Left colon (tissue), 2 donors: ENCODE data around the gene ESR2. TPM values are rescaled to one million over a fixed set of nuclear protein-coding genes. Genes with fewer than 3 reads are reported as not detected.
"Not testable (repeated sequence)": the region's sequence is repeated elsewhere in the genome, so short reads cannot be mapped to it uniquely, and the experiment has no call there.

ENCODE experiments used
- ATAC-seq: fragments of 200-7000 bp; cut with Tn5 transposase; one replicate; pipeline ENCODE4 v1.9.1; 2020; ENCODE audit warnings: mild to moderate bottlenecking, moderate library complexity
- DNase-seq, 2 donors: peaks; one replicate each; pipeline ENCODE4 v3.0.0-alpha.2; 2020
- intact Hi-C, 2 donors: fragments of 100-400 bp; cut with DNase I in 1 of 2; cut with micrococcal nuclease in 1 of 2; formaldehyde crosslinking; loops; one replicate each; pipeline versions ENCODE4 v1.11.2 to v1.14.0; 2022; cut with DNase I, micrococcal nuclease
- long read RNA-seq: library from polyadenylated mRNA; unstranded; transcript quantifications from one replicate; pipeline ENCODE4 v2.0.0, GENCODE V29; 2021
- total RNA-seq, 2 donors: library from RNA; stranded (reverse); fragmentation: NEBNext Ultra II Directional; extraction: Animal tissue kit (Norgen Biotek cat#: 25700); gene quantifications; one replicate each; pipeline ENCODE4 v1.2.1, GENCODE V29; 2021
- donor health status: DM: no; HTN: no; CAD: no.
- donor health status: DM: yes; HTN: yes; CAD: no.

Gene ESR2
- under 1 TPM; 0.40 to 0.70 TPM for total RNA-seq
- long read RNA-seq, partial matches to known transcripts: 0 of 6 reads
- long read RNA-seq, other reads (novel, unspliced or antisense): 6 of 6 reads

- peak; percentile 30 to 51 for DNase-seq
- peak; percentile 69 for ATAC-seq
- intact Hi-C loops: loop anchor here in 1 of 2 donors (10.0 kb wide), 1 partner anchor 499 kb away; no protein-coding TSS in a partner anchor
Observed at GRCh38 chr14:64293976-64294671, at the start of gene ESR2. Gene ESR2, minus strand, starts transcription at chr14:64294371. Its CDS starts 11,386 bp downstream, at chr14:64282985.

GRCh38 chr14:64340560-64341196 lies 46.5 kb upstream of the ESR2 start:
- intact Hi-C loops: no loop called here
- no peak for DNase-seq
- no peak for ATAC-seq

GRCh38 chr14:64338616-64339316 lies 44.6 kb upstream of the ESR2 start:
- intact Hi-C loops: no loop called here
- peak; percentile 90 for ATAC-seq

GRCh38 chr14:64337888-64338615 lies 43.9 kb upstream of the ESR2 start:
- intact Hi-C loops: no loop called here
- ATAC-seq: peak; percentile 70

More at GRCh38 chr14:64338616-64339316, 44.6 kb upstream of the ESR2 start:
- DNase-seq: peak; percentile 92 to 99

GRCh38 chr14:64329149-64329548 lies 35.0 kb upstream of the ESR2 start:
- no peak for DNase-seq
- no peak for ATAC-seq
- intact Hi-C loops: no loop called here

More at GRCh38 chr14:64337888-64338615, 43.9 kb upstream of the ESR2 start:
- DNase-seq: peak in 1 of 2 donors; percentile 55

GRCh38 chr14:64326502-64326901 lies 32.3 kb upstream of the ESR2 start:
- intact Hi-C loops: no loop called here
- no peak for ATAC-seq
- DNase-seq: no peak

GRCh38 chr14:64324895-64325294 lies 30.7 kb upstream of the ESR2 start:
- intact Hi-C loops: no loop called here
- ATAC-seq (no peak), DNase-seq (no peak)

GRCh38 chr14:64324461-64324860 lies 30.3 kb upstream of the ESR2 start:
- intact Hi-C loops: no loop called here
- ATAC-seq (no peak), DNase-seq (no peak)

- intact Hi-C loops, ATAC-seq, DNase-seq: not testable (repeated sequence)
Observed at GRCh38 chr14:64320362-64320761, 26.2 kb upstream of the ESR2 start.

- DNase-seq, intact Hi-C loops, ATAC-seq: not testable (repeated sequence)
Observed at GRCh38 chr14:64318695-64319094, 24.5 kb upstream of the ESR2 start.

- intact Hi-C loops: loop anchor here in 1 of 2 donors (10.0 kb wide), 1 partner anchor 289 kb away; no protein-coding TSS in a partner anchor
- no peak for DNase-seq
- ATAC-seq: peak; percentile 83
Observed at GRCh38 chr14:64303471-64303917, 9.3 kb upstream of the ESR2 start.

- no peak for ATAC-seq
- intact Hi-C loops: loop anchor here in 1 of 2 donors (10.0 kb wide), 1 partner anchor 504 kb away; no protein-coding TSS in a partner anchor
- no peak for DNase-seq
Observed at GRCh38 chr14:64298773-64299172, 4.6 kb upstream of the ESR2 start.

GRCh38 chr14:64296561-64296960 lies 2.4 kb upstream of the ESR2 start:
- ATAC-seq: peak; percentile 20
- intact Hi-C loops: loop anchor here in 1 of 2 donors (10.0 kb wide), 1 partner anchor 502 kb away; no protein-coding TSS in a partner anchor

GRCh38 chr14:64294672-64295413 lies 672 bp upstream of the ESR2 start:
- intact Hi-C loops: loop anchor here in 1 of 2 donors (10.0 kb wide), 1 partner anchor 500 kb away; no protein-coding TSS in a partner anchor
- peak; percentile 92 for ATAC-seq
- peak; percentile 72 to 87 for DNase-seq

More at GRCh38 chr14:64296561-64296960, 2.4 kb upstream of the ESR2 start:
- DNase-seq: no peak

- DNase-seq (no peak), ATAC-seq (no peak)
- intact Hi-C loops: loop anchor here in 1 of 2 donors (10.0 kb wide), 1 partner anchor 497 kb away; no protein-coding TSS in a partner anchor
Observed at GRCh38 chr14:64292197-64292596, 2.0 kb downstream of the ESR2 start.

- intact Hi-C loops: no loop called here
- ATAC-seq: no peak
- DNase-seq: no peak
Observed at GRCh38 chr14:64289571-64289970, 4.6 kb downstream of the ESR2 start.

GRCh38 chr14:64281805-64282204 lies 12.4 kb downstream of the ESR2 start:
- ATAC-seq: no peak
- intact Hi-C loops: no loop called here

More at GRCh38 chr14:64281805-64282204, 12.4 kb downstream of the ESR2 start:
- no peak for DNase-seq
